ENCODE data around the gene DYNLT4. TPM values are rescaled to one million over a fixed set of nuclear protein-coding genes. Genes with fewer than 3 reads are reported as not detected.

DYNLT4 gene
- total RNA-seq, 1 experiment from 2014 or later = 0.31 TPM

DNA sequence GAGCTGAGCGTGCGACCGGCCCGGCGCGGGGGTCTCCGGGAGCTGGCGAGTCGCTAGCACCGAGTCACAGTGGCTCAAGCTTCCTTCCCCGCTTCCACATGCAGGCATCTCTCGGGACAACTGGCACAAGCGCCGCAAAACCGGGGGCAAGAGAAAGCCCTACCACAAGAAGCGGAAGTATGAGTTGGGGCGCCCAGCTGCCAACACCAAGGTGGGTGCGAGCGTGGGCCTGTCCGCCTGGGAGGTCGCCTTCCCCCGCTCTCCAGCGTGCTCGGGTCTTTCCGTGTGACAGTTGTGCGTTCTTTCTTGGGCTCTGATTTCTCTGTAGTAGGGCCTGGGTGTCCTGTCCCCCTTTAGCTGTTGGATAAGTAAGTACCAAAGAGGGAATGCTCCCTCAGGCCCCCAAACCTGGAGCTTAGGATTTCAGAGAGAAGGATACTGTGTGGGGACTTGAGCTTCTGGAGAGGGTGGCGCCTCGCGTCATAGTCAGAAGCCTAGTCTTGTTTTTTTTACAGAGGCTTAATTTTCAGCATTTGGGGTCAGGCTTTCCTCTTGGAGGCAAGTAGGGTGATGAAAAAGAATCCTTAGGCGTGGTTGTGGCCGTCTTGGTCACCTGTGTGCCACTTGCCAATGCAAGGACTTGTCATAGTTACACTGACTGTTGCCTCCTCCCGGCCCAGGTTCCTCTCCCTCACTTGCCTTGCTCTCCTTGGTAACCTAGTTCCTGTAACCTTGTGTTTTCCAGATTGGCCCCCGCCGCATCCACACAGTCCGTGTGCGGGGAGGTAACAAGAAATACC, 31.0 kb downstream of the DYNLT4 start:
- Mint-ChIP-seq H3K4me3 (peak overlapping the region; percentile 87), H3K9me3 (no peaks in the 10 kb centered on the region), H3K27ac (peak overlapping the region; percentile 92), H3K36me3 (peaks cover 49% of the 10 kb centered on the region), H3K4me1 (peaks cover 22% of the 10 kb centered on the region), H3K27me3 (ENCODE audit: low read depth) (no peaks in the 10 kb centered on the region)
- ChIA-PET CTCF (interaction anchor here (1.7 to 2.0 kb wide), 2 partner anchors 11 to 17 kb away, joined by 5 to 9 read pairs; partner anchors contain the start of gene BEST4), POLR2A (interaction anchor here (0.6 to 2.8 kb wide), 17 partner anchors 8 to 1126 kb away, joined by 3 to 19 read pairs (median 4); partner anchors contain the start of genes ARMH1, BTBD19, HECTD3 and KDM4A)
- no peak for ATAC-seq
- DNase-seq (ENCODE audit: low spot score) = no peak
- TF ChIP-seq NR2C2 (CRISPR knock-in tag; IDR thresholded peaks at IDR 0.05) (no peak), NFATC4 (CRISPR knock-in tag; IDR thresholded peaks at IDR 0.05) (no peak), GTF2I (CRISPR knock-in tag; conservative IDR thresholded peaks at IDR 0.05) (no peak), RELA (CRISPR knock-in tag; IDR thresholded peaks at IDR 0.05; ENCODE audit: borderline replicate concordance) (no peak), SMAD3 (CRISPR knock-in tag; IDR thresholded peaks at IDR 0.05; ENCODE audit: borderline replicate concordance) (no peak), CREM (CRISPR knock-in tag; IDR thresholded peaks at IDR 0.05) (no peak), ESRRA (CRISPR knock-in tag; IDR thresholded peaks at IDR 0.05; ENCODE audit: borderline replicate concordance) (no peak), PRRX2 (CRISPR knock-in tag; IDR thresholded peaks at IDR 0.05) (0 out of 2 replicates have a peak, but pooled peaks have one; percentile 12), NR3C1 (CRISPR knock-in tag; conservative IDR thresholded peaks at IDR 0.05; ENCODE audit: low read depth) (no peak), ZNF423 (CRISPR knock-in tag; IDR thresholded peaks at IDR 0.05) (no peak), ZNF317 (CRISPR knock-in tag; IDR thresholded peaks at IDR 0.05; ENCODE audit: borderline replicate concordance, low read depth) (no peak; the same call in 1 of the 2 replicates)
- TF ChIP-seq, protein P1, sequence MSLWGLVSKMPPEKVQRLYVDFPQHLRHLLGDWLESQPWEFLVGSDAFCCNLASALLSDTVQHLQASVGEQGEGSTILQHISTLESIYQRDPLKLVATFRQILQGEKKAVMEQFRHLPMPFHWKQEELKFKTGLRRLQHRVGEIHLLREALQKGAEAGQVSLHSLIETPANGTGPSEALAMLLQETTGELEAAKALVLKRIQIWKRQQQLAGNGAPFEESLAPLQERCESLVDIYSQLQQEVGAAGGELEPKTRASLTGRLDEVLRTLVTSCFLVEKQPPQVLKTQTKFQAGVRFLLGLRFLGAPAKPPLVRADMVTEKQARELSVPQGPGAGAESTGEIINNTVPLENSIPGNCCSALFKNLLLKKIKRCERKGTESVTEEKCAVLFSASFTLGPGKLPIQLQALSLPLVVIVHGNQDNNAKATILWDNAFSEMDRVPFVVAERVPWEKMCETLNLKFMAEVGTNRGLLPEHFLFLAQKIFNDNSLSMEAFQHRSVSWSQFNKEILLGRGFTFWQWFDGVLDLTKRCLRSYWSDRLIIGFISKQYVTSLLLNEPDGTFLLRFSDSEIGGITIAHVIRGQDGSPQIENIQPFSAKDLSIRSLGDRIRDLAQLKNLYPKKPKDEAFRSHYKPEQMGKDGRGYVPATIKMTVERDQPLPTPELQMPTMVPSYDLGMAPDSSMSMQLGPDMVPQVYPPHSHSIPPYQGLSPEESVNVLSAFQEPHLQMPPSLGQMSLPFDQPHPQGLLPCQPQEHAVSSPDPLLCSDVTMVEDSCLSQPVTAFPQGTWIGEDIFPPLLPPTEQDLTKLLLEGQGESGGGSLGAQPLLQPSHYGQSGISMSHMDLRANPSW (CRISPR knock-in tag; conservative IDR thresholded peaks at IDR 0.05; ENCODE audit: low read depth) = no peak
- TF ChIP-seq, protein P2, sequence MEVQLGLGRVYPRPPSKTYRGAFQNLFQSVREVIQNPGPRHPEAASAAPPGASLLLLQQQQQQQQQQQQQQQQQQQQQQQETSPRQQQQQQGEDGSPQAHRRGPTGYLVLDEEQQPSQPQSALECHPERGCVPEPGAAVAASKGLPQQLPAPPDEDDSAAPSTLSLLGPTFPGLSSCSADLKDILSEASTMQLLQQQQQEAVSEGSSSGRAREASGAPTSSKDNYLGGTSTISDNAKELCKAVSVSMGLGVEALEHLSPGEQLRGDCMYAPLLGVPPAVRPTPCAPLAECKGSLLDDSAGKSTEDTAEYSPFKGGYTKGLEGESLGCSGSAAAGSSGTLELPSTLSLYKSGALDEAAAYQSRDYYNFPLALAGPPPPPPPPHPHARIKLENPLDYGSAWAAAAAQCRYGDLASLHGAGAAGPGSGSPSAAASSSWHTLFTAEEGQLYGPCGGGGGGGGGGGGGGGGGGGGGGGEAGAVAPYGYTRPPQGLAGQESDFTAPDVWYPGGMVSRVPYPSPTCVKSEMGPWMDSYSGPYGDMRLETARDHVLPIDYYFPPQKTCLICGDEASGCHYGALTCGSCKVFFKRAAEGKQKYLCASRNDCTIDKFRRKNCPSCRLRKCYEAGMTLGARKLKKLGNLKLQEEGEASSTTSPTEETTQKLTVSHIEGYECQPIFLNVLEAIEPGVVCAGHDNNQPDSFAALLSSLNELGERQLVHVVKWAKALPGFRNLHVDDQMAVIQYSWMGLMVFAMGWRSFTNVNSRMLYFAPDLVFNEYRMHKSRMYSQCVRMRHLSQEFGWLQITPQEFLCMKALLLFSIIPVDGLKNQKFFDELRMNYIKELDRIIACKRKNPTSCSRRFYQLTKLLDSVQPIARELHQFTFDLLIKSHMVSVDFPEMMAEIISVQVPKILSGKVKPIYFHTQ (CRISPR knock-in tag; IDR thresholded peaks at IDR 0.05) = 0 out of 2 replicates have a peak, but pooled peaks have one; percentile 6
- TF ChIP-seq, protein P3, sequence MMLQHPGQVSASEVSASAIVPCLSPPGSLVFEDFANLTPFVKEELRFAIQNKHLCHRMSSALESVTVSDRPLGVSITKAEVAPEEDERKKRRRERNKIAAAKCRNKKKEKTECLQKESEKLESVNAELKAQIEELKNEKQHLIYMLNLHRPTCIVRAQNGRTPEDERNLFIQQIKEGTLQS (CRISPR knock-in tag; conservative IDR thresholded peaks at IDR 0.05) = no peak
- TF ChIP-seq, protein P4, sequence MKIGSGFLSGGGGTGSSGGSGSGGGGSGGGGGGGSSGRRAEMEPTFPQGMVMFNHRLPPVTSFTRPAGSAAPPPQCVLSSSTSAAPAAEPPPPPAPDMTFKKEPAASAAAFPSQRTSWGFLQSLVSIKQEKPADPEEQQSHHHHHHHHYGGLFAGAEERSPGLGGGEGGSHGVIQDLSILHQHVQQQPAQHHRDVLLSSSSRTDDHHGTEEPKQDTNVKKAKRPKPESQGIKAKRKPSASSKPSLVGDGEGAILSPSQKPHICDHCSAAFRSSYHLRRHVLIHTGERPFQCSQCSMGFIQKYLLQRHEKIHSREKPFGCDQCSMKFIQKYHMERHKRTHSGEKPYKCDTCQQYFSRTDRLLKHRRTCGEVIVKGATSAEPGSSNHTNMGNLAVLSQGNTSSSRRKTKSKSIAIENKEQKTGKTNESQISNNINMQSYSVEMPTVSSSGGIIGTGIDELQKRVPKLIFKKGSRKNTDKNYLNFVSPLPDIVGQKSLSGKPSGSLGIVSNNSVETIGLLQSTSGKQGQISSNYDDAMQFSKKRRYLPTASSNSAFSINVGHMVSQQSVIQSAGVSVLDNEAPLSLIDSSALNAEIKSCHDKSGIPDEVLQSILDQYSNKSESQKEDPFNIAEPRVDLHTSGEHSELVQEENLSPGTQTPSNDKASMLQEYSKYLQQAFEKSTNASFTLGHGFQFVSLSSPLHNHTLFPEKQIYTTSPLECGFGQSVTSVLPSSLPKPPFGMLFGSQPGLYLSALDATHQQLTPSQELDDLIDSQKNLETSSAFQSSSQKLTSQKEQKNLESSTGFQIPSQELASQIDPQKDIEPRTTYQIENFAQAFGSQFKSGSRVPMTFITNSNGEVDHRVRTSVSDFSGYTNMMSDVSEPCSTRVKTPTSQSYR (CRISPR knock-in tag; IDR thresholded peaks at IDR 0.05) = no peak
- TF ChIP-seq, protein P5, sequence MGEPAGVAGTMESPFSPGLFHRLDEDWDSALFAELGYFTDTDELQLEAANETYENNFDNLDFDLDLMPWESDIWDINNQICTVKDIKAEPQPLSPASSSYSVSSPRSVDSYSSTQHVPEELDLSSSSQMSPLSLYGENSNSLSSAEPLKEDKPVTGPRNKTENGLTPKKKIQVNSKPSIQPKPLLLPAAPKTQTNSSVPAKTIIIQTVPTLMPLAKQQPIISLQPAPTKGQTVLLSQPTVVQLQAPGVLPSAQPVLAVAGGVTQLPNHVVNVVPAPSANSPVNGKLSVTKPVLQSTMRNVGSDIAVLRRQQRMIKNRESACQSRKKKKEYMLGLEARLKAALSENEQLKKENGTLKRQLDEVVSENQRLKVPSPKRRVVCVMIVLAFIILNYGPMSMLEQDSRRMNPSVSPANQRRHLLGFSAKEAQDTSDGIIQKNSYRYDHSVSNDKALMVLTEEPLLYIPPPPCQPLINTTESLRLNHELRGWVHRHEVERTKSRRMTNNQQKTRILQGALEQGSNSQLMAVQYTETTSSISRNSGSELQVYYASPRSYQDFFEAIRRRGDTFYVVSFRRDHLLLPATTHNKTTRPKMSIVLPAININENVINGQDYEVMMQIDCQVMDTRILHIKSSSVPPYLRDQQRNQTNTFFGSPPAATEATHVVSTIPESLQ (CRISPR knock-in tag; IDR thresholded peaks at IDR 0.05) = 0 out of 2 replicates have a peak, but pooled peaks have one; percentile 16
- TF ChIP-seq, protein P6, sequence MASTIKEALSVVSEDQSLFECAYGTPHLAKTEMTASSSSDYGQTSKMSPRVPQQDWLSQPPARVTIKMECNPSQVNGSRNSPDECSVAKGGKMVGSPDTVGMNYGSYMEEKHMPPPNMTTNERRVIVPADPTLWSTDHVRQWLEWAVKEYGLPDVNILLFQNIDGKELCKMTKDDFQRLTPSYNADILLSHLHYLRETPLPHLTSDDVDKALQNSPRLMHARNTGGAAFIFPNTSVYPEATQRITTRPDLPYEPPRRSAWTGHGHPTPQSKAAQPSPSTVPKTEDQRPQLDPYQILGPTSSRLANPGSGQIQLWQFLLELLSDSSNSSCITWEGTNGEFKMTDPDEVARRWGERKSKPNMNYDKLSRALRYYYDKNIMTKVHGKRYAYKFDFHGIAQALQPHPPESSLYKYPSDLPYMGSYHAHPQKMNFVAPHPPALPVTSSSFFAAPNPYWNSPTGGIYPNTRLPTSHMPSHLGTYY (CRISPR knock-in tag; IDR thresholded peaks at IDR 0.05) = no peak
- TF ChIP-seq, protein P7, sequence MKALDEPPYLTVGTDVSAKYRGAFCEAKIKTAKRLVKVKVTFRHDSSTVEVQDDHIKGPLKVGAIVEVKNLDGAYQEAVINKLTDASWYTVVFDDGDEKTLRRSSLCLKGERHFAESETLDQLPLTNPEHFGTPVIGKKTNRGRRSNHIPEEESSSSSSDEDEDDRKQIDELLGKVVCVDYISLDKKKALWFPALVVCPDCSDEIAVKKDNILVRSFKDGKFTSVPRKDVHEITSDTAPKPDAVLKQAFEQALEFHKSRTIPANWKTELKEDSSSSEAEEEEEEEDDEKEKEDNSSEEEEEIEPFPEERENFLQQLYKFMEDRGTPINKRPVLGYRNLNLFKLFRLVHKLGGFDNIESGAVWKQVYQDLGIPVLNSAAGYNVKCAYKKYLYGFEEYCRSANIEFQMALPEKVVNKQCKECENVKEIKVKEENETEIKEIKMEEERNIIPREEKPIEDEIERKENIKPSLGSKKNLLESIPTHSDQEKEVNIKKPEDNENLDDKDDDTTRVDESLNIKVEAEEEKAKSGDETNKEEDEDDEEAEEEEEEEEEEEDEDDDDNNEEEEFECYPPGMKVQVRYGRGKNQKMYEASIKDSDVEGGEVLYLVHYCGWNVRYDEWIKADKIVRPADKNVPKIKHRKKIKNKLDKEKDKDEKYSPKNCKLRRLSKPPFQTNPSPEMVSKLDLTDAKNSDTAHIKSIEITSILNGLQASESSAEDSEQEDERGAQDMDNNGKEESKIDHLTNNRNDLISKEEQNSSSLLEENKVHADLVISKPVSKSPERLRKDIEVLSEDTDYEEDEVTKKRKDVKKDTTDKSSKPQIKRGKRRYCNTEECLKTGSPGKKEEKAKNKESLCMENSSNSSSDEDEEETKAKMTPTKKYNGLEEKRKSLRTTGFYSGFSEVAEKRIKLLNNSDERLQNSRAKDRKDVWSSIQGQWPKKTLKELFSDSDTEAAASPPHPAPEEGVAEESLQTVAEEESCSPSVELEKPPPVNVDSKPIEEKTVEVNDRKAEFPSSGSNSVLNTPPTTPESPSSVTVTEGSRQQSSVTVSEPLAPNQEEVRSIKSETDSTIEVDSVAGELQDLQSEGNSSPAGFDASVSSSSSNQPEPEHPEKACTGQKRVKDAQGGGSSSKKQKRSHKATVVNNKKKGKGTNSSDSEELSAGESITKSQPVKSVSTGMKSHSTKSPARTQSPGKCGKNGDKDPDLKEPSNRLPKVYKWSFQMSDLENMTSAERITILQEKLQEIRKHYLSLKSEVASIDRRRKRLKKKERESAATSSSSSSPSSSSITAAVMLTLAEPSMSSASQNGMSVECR (CRISPR knock-in tag; IDR thresholded peaks at IDR 0.05; ENCODE audit: borderline replicate concordance) = no peak

Data from WTC11 (cell line).